Fibroblast of skin of back (primary cell): ENCODE measurements around the gene RPS6KL1. TPM values are rescaled to one million over a fixed set of nuclear protein-coding genes. Genes with fewer than 3 reads are reported as not detected.
A peak's percentile ranks its signal among the peaks of the same experiment; 100 is the strongest.

Source experiments
- DNase-seq: peaks from one replicate; pipeline ENCODE4 v3.0.0-alpha.2; 2013
- polyA plus RNA-seq, 2 experiments: library from polyadenylated mRNA; unstranded; fragments of 120-200 nt; gene quantifications; one replicate each; pipeline ENCODE4 v1.2.1, GENCODE V29; 2013; ENCODE audit not compliant: insufficient read length in 2 of 2

Gene RPS6KL1
- polyA plus RNA-seq (2013, experiment 1 of 2; ENCODE audit: insufficient read length): 0.26 TPM
- 0.20 TPM for polyA plus RNA-seq (2013, experiment 2 of 2; ENCODE audit: insufficient read length)

- peak; percentile 77 for DNase-seq
Measured at GRCh38 chr14:74922752-74923401, at the start of gene RPS6KL1. TSS of gene RPS6KL1 (minus strand) at chr14:74923260. CDS start at chr14:74921541, 1,719 bp downstream.

- DNase-seq: no peak
Measured at GRCh38 chr14:74968811-74969210, 45.8 kb upstream of the RPS6KL1 start.

GRCh38 chr14:74965486-74966153 lies 42.6 kb upstream of the RPS6KL1 start:
- peak; percentile 40 for DNase-seq

GRCh38 chr14:74964787-74965485 lies 41.9 kb upstream of the RPS6KL1 start:
- DNase-seq: peak; percentile 61

- no peak for DNase-seq
Measured at GRCh38 chr14:74963705-74964271, 40.7 kb upstream of the RPS6KL1 start.

GRCh38 chr14:74963178-74963704 lies 40.2 kb upstream of the RPS6KL1 start:
- no peak for DNase-seq

- DNase-seq: no peak
Measured at GRCh38 chr14:74962493-74962892, 39.4 kb upstream of the RPS6KL1 start.

GRCh38 chr14:74962046-74962445 lies 39.0 kb upstream of the RPS6KL1 start:
- no peak for DNase-seq

GRCh38 chr14:74961238-74961911 lies 38.3 kb upstream of the RPS6KL1 start:
- no peak for DNase-seq

- DNase-seq: no peak
Measured at GRCh38 chr14:74960736-74961135, 37.7 kb upstream of the RPS6KL1 start.

- no peak for DNase-seq
Measured at GRCh38 chr14:74959596-74960180, 36.6 kb upstream of the RPS6KL1 start.

GRCh38 chr14:74956280-74957072 lies 33.4 kb upstream of the RPS6KL1 start:
- no peak for DNase-seq

GRCh38 chr14:74956027-74956279 lies 32.9 kb upstream of the RPS6KL1 start:
- DNase-seq: no peak

GRCh38 chr14:74955229-74956026 lies 32.4 kb upstream of the RPS6KL1 start, which contains the start of gene PGF:
TSS of gene PGF (minus strand) at chr14:74955597. CDS start at chr14:74955242, 355 bp downstream.
- peak; percentile 59 for DNase-seq

- DNase-seq: no peak
Measured at GRCh38 chr14:74954947-74955228, 31.8 kb upstream of the RPS6KL1 start.

GRCh38 chr14:74954232-74954946 lies 31.3 kb upstream of the RPS6KL1 start:
- no peak for DNase-seq

GRCh38 chr14:74953686-74954085 lies 30.6 kb upstream of the RPS6KL1 start:
- DNase-seq: no peak

- DNase-seq: peak; percentile 57
Measured at GRCh38 chr14:74952697-74953484, 29.8 kb upstream of the RPS6KL1 start.

- DNase-seq: no peak
Measured at GRCh38 chr14:74952180-74952665, 29.2 kb upstream of the RPS6KL1 start.
